NB4 (cell line): Measurements from ENCODE around the gene DYNC1H1.

Source experiments
- CTCF ChIP-seq: IDR thresholded peaks from one replicate; pipeline ENCODE4 v1.5.1; 2012; ENCODE audit warnings: low read depth, low read length
- MAX ChIP-seq: IDR thresholded peaks from 2 replicates; pipeline ENCODE4 v1.6.1; 2011; ENCODE audit warnings: low read depth, low read length
- POLR2A ChIP-seq: IDR thresholded peaks from 2 replicates; pipeline ENCODE4 v1.6.1; 2011; ENCODE audit warnings: mild to moderate bottlenecking; ENCODE audit not compliant: insufficient read length; ENCODE audit errors: extremely low read depth

- TF ChIP-seq CTCF (no peak), POLR2A (no peak), MAX (no peak)
These were observed 41.5 kb upstream of the DYNC1H1 start for GRCh38 chr14:101922866-101923265.
